AG09319 (cell line): Measurements from ENCODE around the gene PLA2G2C.
A peak's percentile ranks its signal among the peaks of the same experiment; 100 is the strongest.

ENCODE experiments used
- DNase-seq: peaks from one replicate; pipeline ENCODE4 v3.0.0-alpha.2; 2010; ENCODE audit warnings: low read depth; ENCODE audit errors: extremely low read depth
- CTCF ChIP-seq: IDR thresholded peaks from 2 replicates; pipeline ENCODE4 v1.5.1; 2011; ENCODE audit warnings: low read depth, mild to moderate bottlenecking, inconsistent platforms, low read length, moderate library complexity

The PLA2G2C gene

DNA sequence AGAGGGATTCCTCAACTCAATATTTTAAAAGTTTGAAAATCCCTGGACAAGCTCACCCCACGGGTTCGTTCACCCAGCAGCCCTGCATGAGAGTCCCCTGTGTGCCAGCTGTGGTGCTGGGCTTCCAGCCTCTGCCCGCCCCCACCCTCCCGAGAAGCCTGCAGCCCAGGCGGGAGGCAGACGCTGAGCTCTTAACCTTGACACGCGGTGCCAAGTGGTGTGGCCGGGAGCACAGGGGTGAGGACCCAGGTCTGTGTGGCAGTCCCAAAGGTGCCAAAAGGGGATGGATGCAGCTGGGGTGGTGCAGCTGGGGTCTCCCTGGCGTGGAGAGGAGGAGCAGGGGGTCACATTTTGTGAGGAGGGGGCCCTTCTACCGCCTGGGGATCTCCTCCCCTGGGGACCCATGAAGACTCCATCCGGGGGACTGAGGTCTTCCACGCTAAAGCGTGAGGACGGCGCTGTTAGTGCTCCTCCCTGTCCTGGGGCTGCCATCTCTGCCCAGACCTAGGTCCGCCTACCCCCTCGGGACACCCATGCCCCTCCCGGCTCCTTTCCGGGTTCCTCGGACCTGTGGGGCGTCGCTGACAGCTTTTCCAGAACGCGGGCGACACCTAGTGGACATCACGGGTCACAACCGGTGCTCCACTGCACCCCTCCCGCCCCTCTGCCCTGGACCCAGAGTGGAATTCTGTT lies 34.3 kb downstream of the PLA2G2C start:
- peak; percentile 87 for TF ChIP-seq CTCF
- DNase-seq = peak; percentile 35

DNA sequence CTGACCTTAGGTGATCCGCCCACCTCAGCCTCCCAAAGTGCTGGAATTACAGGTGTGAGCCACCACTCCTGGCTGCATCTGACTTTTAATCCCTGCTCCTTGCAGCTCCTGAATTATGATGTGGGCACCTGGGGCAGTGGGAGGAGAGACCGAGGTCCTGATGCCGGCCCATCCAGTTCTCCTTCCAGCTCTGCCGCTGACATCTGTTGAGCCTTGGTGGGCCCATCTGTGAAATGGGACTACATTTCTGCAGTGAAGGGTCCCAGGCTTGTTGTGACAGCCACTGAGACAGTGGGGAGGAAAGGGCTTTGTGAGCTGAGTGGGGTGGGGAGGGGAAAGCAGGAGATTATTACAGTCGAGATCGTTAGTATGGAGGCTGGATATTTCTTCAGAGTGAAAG lies 35.3 kb downstream of the PLA2G2C start:
- TF ChIP-seq CTCF = no peak
- no peak for DNase-seq

DNA sequence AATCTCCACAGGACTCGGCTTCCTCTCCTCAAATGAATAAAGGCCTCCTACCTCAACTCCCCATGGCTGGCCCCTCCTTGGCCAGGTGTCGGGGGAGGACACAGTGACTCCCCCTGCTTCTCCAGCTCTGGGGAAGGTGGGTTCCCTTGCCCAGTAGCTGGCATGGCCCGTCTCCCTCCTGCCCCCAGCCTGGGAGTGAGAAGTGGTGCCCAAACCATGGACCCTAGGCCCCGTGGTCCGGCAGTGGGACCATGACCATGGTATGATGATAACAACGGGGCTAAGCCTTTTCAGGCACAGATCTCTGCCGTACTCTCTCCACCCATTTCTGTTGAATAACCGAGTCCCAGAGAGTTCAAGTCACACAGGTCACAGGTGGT lies 36.0 kb downstream of the PLA2G2C start:
- TF ChIP-seq CTCF = no peak
- no peak for DNase-seq

GRCh38 chr1:20149601-20150325 lies 36.6 kb downstream of the PLA2G2C start:
- no peak for DNase-seq
- no peak for TF ChIP-seq CTCF

DNA sequence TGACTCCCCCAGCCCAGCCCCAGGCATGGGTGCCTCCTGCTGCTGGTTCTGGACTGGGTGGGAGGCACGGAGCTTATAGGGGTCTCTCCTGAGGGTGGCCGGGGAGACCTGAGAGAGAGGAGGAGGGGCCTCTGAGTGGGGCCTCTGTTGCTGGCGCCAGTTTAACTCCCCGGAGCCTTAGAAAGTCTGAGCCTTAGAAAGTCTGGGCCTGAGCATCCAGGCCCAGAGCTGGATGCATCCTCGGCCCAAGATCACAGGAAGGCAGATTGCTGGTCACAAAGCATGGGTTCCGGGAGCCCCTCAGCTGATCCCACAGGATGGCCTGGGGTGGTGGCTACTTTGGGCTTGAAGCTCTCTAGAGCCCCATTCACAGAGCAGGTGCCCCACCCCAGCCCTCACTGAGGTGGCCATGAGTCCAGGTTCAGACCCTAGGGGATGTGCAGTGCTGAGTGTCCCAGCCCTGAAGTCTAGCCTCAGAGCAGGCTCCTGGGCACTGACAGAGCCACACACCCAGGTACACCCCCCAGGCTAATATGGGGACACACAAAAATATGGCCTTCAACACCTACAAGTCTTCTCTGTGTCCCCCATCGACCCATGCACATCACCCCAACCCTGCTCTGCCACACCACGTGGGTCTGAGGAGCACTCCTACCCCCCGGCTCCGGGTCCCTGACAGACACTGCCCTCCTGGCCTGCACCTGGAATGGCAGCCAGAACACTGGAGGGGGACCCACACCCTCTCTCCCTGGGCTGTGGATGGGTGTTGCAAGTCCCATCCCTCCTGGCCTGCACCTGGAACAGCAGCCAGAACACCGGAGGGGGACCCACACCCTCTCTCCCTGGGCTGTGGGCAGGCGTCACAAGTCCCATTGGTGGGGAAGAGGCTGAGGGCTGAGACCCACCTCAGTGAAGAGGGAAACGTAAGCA lies 37.5 kb downstream of the PLA2G2C start:
- DNase-seq = no peak
- no peak for TF ChIP-seq CTCF

DNA sequence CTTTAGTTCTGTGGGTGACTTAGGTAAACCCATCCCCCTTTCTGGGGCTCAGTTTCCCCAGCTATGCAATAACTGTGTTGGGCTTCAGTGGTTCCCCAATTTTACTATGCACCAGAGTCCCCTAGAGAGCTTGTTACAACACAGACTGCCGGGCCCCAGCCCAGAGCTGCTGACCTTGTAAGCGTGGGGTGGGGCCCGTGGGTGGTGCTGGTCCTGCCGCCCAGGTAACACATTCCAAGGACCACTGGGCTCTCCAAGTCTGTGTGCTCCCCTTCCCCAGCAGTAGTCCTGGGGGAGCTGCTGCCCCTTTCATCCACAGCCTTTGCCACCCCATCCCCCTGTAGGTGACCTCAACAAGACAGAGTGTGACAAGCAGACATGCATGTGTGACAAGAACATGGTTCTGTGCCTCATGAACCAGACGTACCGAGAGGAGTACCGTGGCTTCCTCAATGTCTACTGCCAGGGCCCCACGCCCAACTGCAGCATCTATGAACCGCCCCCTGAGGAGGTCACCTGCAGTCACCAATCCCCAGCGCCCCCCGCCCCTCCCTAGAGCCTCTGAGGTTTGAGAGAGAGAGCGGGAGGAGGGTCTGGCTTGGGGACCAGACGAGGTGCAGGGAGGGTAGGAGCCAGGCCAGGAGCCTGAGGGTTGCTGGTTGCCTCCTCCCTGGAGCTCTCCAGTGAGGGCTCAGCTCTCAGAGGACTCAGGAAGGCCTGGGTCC lies 38.3 kb downstream of the PLA2G2C start:
- DNase-seq = no peak

More for the DNA sequence above, 38.3 kb downstream of the PLA2G2C start:
- no peak for TF ChIP-seq CTCF
